Small intestine (tissue), 7 donors: ENCODE data around the gene KCNAB2. TPM values are rescaled to one million over a fixed set of nuclear protein-coding genes. Genes with fewer than 3 reads are reported as not detected.

Experiments used
- DNase-seq, 2 donors: peaks; one replicate each; pipeline versions ENCODE4 v3.0.0 to v3.0.0-alpha.2; 2013
- FAIRE-seq: peaks from 2 replicates; lab custom pipeline; 2012; peaks lifted over from hg19 to GRCh38; lab: Jason Lieb, UNC
- H3K27ac ChIP-seq, 3 donors: one replicate each; pipeline ENCODE4 v1.5.1; 2013; ENCODE audit warnings: low read length in 2 of 3, mild to moderate bottlenecking in 2 of 3, control low read depth in 1 of 3, inconsistent platforms in 1 of 3, low read depth in 1 of 3, moderate library complexity in 1 of 3
- H3K27me3 ChIP-seq, 3 donors: one replicate each; pipeline ENCODE4 v1.6.1; 2013; ENCODE audit warnings: low read length in 3 of 3, inconsistent platforms in 1 of 3; ENCODE audit not compliant: control insufficient read depth in 3 of 3, insufficient read depth in 3 of 3
- H3K36me3 ChIP-seq, 3 donors: one replicate each; pipeline ENCODE4 v1.6.1; 2013; ENCODE audit warnings: low read length in 3 of 3, inconsistent platforms in 1 of 3, low read depth in 1 of 3, mild to moderate bottlenecking in 1 of 3, moderate library complexity in 1 of 3; ENCODE audit not compliant: control insufficient read depth in 3 of 3, insufficient read depth in 2 of 3
- H3K4me1 ChIP-seq, 3 donors: one replicate each; pipeline ENCODE4 v1.6.1; 2013; ENCODE audit warnings: low read length in 2 of 3, inconsistent platforms in 1 of 3, low read depth in 1 of 3, mild to moderate bottlenecking in 1 of 3, moderate library complexity in 1 of 3; ENCODE audit not compliant: control insufficient read depth in 3 of 3, insufficient read depth in 2 of 3
- H3K4me3 ChIP-seq, 3 donors: one replicate each; pipeline ENCODE4 v1.5.1; 2013; ENCODE audit warnings: low read length in 3 of 3, control low read depth in 1 of 3, inconsistent platforms in 1 of 3, low read depth in 1 of 3, mild to moderate bottlenecking in 1 of 3, moderate library complexity in 1 of 3
- H3K9me3 ChIP-seq, 2 donors: one replicate each; pipeline ENCODE4 v1.6.1; 2013; ENCODE audit warnings: low read depth in 1 of 2, low read length in 1 of 2; ENCODE audit not compliant: control insufficient read depth in 2 of 2, insufficient read depth in 1 of 2
- WGBS, 3 donors: extraction: QIAGEN DNeasy Blood & Tissue Kit; methylation state at CpG; one replicate each; pipeline ENCODE4 v1.1.7; 2013; 5-methylcytosine and 5-hydroxymethylcytosine counted together
- polyA plus RNA-seq, 4 donors: library from polyadenylated mRNA; stranded (reverse) in 3 of 4; unstranded in 1 of 4; fragments of 200-250 nt in 3 of 4; fragments of 120-200 nt in 1 of 4; gene quantifications; one replicate each; pipeline versions ENCODE4 v1.2.1 to v1.2.3, GENCODE V29; 2013
- donor health status: healthy with polysubstance abuse.
- donor health status: control.
- donor health status: control.
- donor health status: Bipolar disorder and iron deficiency.
- donor health status: healthy.

The KCNAB2 gene
- polyA plus RNA-seq, 4 donors = 1.1 to 35.7 (median 5.3) TPM

DNA sequence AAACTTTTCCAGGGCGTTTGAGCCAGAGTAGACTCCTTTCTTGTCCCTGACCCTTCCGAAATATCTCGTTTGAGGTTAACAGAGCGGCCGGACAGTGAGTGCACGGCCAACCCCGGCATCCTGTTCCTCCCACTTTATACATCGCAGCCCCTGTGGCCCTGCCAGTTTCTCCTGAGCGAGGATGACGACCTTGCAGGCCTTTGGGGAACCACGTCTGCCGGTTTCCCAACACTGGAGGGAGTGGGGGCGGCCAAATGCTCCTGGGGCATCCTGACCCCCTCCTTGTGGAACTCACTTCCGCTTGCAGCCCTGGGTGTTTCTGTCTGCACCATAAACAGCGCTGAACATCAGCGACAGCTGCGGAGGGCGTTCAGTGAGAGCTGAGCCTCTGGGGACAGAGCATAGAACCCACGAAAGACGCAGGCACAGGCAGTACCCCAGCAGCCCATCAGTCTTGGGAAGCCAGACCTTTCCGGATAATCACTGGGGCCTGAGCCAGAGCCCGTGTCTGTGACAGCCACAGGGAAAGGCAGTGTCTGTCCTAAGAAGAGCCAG lies 4.8 kb upstream of the KCNAB2 start:
- 86 to 91% (median 88%) methylated on average over 22 of the region's 22 CpGs for WGBS, 3 donors
- Histone ChIP-seq H3K9me3 (peaks cover 0 to 2% of the 10 kb centered on the region in 2 donors), H3K4me1 (peaks cover 0 to 11% (median 0%) of the 10 kb centered on the region in 3 donors), H3K36me3 (peaks cover 0 to 17% (median 0%) of the 10 kb centered on the region in 3 donors), H3K27me3 (no peaks in the 10 kb centered on the region), H3K4me3 (no peak overlapping the region), H3K27ac (no peak overlapping the region)
- FAIRE-seq (no peak), DNase-seq (no peak)

DNA sequence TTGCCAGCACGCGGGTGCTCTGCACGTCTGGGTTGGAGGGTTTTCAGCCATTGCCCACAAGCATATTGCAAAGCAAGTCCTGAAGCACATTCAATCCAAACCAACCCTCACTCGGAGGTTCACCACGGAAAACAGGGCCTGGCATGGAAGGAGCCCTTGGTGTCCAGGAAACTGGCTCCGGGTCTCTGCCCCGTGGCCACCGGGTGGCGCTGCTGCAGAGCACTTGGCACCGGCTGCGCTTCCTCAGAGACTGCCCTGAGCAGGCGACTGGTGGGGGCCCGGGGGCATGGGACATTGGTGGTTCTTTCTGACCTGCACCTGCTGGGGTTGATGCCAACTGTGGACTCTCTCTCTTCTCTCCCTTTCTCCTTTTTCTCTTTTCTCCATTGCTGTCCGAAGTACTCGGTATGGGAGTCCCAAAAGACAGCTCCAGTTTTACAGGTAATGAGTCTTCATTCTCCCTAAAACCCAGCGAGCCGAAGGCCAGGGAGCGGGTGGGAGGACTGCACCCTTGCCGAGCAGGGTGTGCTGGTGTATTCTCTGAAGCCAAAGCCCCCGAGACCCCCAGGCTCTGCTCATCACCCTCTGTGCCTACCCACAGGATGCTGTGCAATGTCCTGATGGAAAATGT lies 4.1 kb upstream of the KCNAB2 start:
- H3K27ac ChIP-seq = no peak overlapping the region
- no peaks in the 10 kb centered on the region for H3K27me3 ChIP-seq
- peaks cover 0 to 2% of the 10 kb centered on the region in 2 donors for H3K9me3 ChIP-seq
- H3K4me1 ChIP-seq = peaks cover 0 to 12% (median 0%) of the 10 kb centered on the region in 3 donors
- DNase-seq = peak in 1 of 2 donors; percentile 49
- peaks cover 0 to 17% (median 0%) of the 10 kb centered on the region in 3 donors for H3K36me3 ChIP-seq
- no peak for FAIRE-seq
- H3K4me3 ChIP-seq = no peak overlapping the region
- 52 to 65% (median 59%) methylated on average over 20 of the region's 20 CpGs for WGBS, 3 donors

DNA sequence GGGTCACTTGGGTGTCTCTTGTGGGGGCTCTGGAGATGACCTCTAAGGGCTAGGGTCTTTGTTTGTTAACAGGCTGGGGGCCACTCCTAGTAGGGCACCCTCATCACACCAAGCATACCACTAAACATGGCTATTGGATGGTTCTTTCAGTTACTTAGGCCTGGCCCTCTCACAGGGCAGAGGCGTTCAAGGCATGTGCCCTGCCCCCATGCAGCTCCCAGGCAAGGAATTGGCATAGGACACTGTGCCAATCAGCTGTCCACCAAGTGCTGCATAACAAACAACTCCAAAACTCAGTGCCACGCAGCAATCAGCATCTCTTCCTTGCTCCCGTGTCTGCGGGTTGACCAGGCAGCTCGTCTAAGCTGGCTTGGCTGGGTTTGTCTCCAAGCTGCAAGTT lies 2.1 kb upstream of the KCNAB2 start:
- H3K4me1 ChIP-seq = peaks cover 0 to 12% (median 2%) of the 10 kb centered on the region in 3 donors
- peaks cover 0 to 2% of the 10 kb centered on the region in 2 donors for H3K9me3 ChIP-seq
- 92 to 96% (median 96%) methylated on average over 5 of the region's 5 CpGs for WGBS, 3 donors
- no peak for FAIRE-seq
- no peaks in the 10 kb centered on the region for H3K27me3 ChIP-seq
- H3K36me3 ChIP-seq = peaks cover 0 to 20% (median 0%) of the 10 kb centered on the region in 3 donors
- no peak overlapping the region for H3K27ac ChIP-seq
- H3K4me3 ChIP-seq = no peak overlapping the region
- DNase-seq = no peak

DNA sequence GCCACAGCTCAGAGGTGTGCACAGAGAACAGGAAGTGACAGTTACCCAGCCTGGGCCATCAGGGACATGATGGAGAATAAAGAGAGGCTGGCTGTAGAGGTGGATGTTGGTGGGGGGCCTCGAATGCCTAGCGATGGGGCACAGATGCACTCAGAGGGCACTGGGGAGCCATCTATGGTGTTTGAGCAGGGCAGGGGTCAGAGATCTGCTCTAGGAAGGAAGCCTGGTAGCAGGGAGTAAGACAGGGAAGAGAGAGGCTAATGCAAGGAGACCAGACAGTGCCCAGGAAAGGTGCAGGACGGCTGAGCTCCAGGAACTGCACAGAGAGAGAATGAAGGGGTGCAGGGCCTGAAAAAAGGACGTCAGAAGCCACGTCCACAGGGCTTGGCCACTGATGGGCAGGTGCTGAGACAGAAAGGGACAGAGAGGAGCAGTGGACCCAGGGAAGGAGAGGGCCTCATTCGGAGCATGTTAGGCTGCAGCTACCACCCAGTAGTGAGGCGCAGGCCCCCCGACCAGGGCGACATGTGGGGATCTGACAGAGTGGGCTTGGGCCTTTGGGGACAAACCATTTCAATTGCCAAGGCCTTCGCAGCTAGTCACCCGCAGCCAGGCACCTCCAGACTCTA lies 1.1 kb upstream of the KCNAB2 start:
- no peak for DNase-seq
- no peak for FAIRE-seq
- H3K27me3 ChIP-seq = no peaks in the 10 kb centered on the region
- H3K9me3 ChIP-seq = peaks cover 0 to 2% of the 10 kb centered on the region in 2 donors
- 83 to 91% (median 88%) methylated on average over 9 to 11 of the region's 11 CpGs for WGBS, 3 donors
- H3K36me3 ChIP-seq = peaks cover 0 to 24% (median 0%) of the 10 kb centered on the region in 3 donors
- peaks cover 0 to 12% (median 2%) of the 10 kb centered on the region in 3 donors for H3K4me1 ChIP-seq
- H3K27ac ChIP-seq = peak overlapping the region in 1 of 3 donors; percentile 42
- H3K4me3 ChIP-seq = no peak overlapping the region

DNA sequence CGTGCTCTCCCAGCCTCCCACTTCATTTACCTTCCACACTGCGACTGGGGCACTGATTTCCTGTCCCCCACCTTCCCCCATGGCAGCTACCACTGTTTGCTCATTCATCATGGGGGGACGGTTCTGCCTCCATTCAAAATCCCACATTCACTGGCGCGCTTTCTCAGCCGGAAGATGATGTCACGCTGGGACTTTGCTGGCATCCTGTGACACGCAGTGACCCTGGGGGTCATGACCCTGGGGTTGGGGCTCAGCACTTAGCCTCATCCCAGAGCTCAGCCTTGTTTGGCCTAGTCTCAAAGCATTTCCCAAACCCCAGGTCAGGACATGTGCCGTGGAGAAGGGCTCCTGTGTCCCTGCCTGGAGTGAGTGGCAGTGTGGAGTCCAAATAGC lies 582 bp upstream of the KCNAB2 start:
- Histone ChIP-seq H3K27me3 (no peaks in the 10 kb centered on the region), H3K9me3 (peaks cover 0 to 2% of the 10 kb centered on the region in 2 donors), H3K36me3 (peaks cover 0 to 24% (median 0%) of the 10 kb centered on the region in 3 donors), H3K4me1 (peaks cover 0 to 12% (median 2%) of the 10 kb centered on the region in 3 donors), H3K27ac (peak overlapping the region in 1 of 3 donors; percentile 42), H3K4me3 (no peak overlapping the region)
- no peak for DNase-seq
- WGBS, 3 donors = 72 to 79% (median 74%) methylated on average over 9 of the region's 9 CpGs
- no peak for FAIRE-seq

DNA sequence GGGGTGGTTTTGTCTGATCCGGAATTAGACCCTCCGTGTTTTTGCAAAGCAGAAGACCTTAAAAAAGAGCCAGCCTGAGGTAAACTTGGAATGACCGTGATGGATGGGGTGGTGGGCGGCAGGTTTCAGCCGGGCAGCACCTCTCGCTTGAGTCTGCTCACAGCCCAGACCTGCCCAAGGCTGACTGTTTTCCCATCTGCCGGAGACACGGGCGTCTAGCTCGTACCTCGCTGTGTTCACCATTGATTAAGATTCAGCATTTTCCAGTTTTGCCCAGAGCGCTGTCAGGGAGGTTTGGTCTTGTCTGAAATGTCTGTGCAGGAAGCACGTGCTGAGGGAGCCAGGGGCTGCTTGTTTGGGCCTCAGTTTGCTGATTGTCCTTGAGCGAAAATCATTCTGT lies 591 bp downstream of the KCNAB2 start:
- no peak for FAIRE-seq
- 76 to 90% (median 89%) methylated on average over 14 of the region's 14 CpGs for WGBS, 3 donors
- H3K36me3 ChIP-seq = peaks cover 0 to 18% (median 0%) of the 10 kb centered on the region in 3 donors

DNA sequence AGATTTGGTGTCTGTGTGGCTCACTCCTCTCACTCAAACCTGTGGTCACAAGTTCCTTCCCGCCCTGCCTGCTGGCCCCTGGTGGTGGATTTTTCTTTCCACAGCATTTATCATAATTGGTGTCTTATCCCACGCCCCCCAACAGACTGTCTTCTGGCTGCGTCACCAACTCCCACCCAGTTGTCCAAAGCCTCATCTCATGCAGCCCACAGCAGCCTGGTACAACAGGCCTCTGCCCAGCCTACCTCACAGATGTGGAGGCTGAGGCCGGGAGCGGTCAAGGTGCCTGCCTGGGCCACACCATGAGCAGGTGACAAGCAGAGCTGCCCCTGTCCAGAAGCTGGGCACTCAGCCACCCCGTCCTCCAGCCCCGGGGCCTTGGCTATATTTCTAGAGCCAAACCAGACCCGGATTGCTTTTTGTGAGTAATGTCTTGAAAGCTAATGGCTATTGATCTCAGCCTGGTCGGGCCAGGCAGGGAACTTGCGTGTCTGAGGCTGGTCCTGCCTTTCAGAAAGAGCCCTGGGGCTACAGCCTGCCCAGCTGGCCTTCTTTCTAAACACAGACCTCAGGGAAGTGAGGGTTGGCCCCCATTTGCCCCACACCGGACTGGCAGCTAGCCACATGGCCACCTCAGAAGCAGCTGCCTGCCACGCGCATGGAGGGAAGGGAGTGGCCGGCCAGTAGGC lies 2.6 kb downstream of the KCNAB2 start:
- Histone ChIP-seq H3K9me3 (peaks cover 0 to 2% of the 10 kb centered on the region in 2 donors), H3K27ac (no peak overlapping the region), H3K4me3 (no peak overlapping the region), H3K27me3 (no peaks in the 10 kb centered on the region), H3K4me1 (peaks cover 0 to 12% (median 2%) of the 10 kb centered on the region in 3 donors), H3K36me3 (peaks cover 0 to 8% (median 0%) of the 10 kb centered on the region in 3 donors)
- FAIRE-seq (no peak), DNase-seq (no peak)
- WGBS, 3 donors = 80 to 86% (median 83%) methylated on average over 14 of the region's 14 CpGs

More for the DNA sequence above, 591 bp downstream of the KCNAB2 start:
- Histone ChIP-seq H3K27me3 (no peaks in the 10 kb centered on the region), H3K9me3 (peaks cover 0 to 2% of the 10 kb centered on the region in 2 donors), H3K4me1 (peaks cover 0 to 12% (median 2%) of the 10 kb centered on the region in 3 donors), H3K27ac (no peak overlapping the region), H3K4me3 (no peak overlapping the region)
- DNase-seq = no peak

DNA sequence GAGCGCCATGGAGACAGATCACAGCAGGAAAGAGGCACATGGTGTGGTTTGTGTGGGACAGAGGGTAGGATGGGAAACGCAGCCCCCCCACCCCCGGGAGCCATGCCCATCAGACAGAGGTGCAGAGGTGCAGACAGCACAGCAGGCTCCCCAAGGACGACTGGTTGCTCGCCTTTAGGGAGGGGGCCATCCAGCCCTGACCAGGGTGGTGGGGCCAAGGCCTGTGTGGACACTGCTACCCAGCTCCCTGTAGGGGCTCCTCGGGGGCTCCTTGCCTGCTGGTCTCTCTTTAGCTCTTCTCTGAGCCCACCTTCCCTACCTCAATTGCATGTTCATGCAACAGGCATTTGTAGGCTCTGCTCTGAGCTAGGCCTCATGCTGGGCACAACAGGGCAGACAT lies 3.7 kb downstream of the KCNAB2 start:
- Histone ChIP-seq H3K9me3 (peaks cover 0 to 2% of the 10 kb centered on the region in 2 donors), H3K27me3 (no peaks in the 10 kb centered on the region), H3K36me3 (peaks cover 0 to 7% (median 0%) of the 10 kb centered on the region in 3 donors), H3K4me1 (peaks cover 0 to 12% (median 2%) of the 10 kb centered on the region in 3 donors), H3K4me3 (no peak overlapping the region), H3K27ac (no peak overlapping the region)
- no peak for FAIRE-seq
- 84 to 89% (median 84%) methylated on average over 6 of the region's 6 CpGs for WGBS, 3 donors
- no peak for DNase-seq
